IMR-90 (cell line): ENCODE measurements around the gene SPATS2L. TPM values are rescaled to one million over a fixed set of nuclear protein-coding genes. Genes with fewer than 3 reads are reported as not detected.

Experiments
- ATAC-seq: fragments of 200-7000 bp; cut with Tn5 transposase; 2 replicates; pipeline ENCODE4 v1.9.1; 2020; ENCODE audit warnings: low read depth, mild to moderate bottlenecking, moderate library complexity
- BruUV-seq: library from RNA; stranded (reverse); fragments of 400-500 nt; replicated peaks from 2 replicates; lab custom pipeline; 2021; lab: Mats Ljungman, UMichigan
- CTCF ChIA-PET: fragments of 300-600 bp; formaldehyde crosslinking; extraction: SDS; loops from one replicate; lab custom pipeline; 2021; ENCODE audit warnings: antibody characterized with exemption; lab: Yijun Ruan, JAX
- POLR2A ChIA-PET: fragments of 300-600 bp; sonication (Branson Sonifier 250); formaldehyde crosslinking; loops from one replicate; lab custom pipeline; 2022; ENCODE audit warnings: antibody characterized with exemption; ENCODE audit not compliant: unreplicated experiment; lab: Charles Lee
- DNase-seq: peaks from one replicate; pipeline ENCODE4 v3.0.0; 2013
- H2AFZ ChIP-seq: replicated peaks from 2 replicates; pipeline ENCODE3; 2013; ENCODE audit warnings: low read length, mild to moderate bottlenecking; ENCODE audit not compliant: poor library complexity
- H2AK5ac ChIP-seq: 2 replicates; pipeline ENCODE4 v1.6.1; 2013; ENCODE audit warnings: low read depth, low read length, inconsistent platforms
- H2AK9ac ChIP-seq: replicated peaks from 2 replicates; pipeline ENCODE3; 2013; ENCODE audit warnings: mild to moderate bottlenecking, low read depth, low read length, moderate library complexity; ENCODE audit not compliant: poor library complexity
- H2BK120ac ChIP-seq: 2 replicates; pipeline ENCODE4 v1.6.1; 2013; ENCODE audit warnings: low read depth, low read length, inconsistent platforms
- H2BK15ac ChIP-seq: 3 replicates; pipeline ENCODE4 v1.6.1; 2013; ENCODE audit warnings: low read depth, low read length, inconsistent platforms
- H2BK20ac ChIP-seq: 2 replicates; pipeline ENCODE4 v1.6.1; 2013; ENCODE audit warnings: low read depth, mild to moderate bottlenecking, inconsistent platforms, low read length, moderate library complexity
- H2BK5ac ChIP-seq: 2 replicates; pipeline ENCODE4 v1.6.1; 2013; ENCODE audit warnings: mild to moderate bottlenecking, low read depth, low read length, inconsistent platforms; ENCODE audit not compliant: poor library complexity, severe bottlenecking
- H3K14ac ChIP-seq: replicated peaks from 2 replicates; pipeline ENCODE4 v1.6.1; 2013; ENCODE audit warnings: low read depth, low read length, inconsistent platforms
- H3K18ac ChIP-seq: 2 replicates; pipeline ENCODE4 v1.6.1; 2013; ENCODE audit warnings: low read depth, low read length, control low read depth
- H3K23ac ChIP-seq: 2 replicates; pipeline ENCODE4 v1.6.1; 2013; ENCODE audit warnings: low read depth, low read length, inconsistent platforms
- H3K27ac ChIP-seq: 2 replicates; pipeline ENCODE4 v1.5.1; 2013; ENCODE audit warnings: mild to moderate bottlenecking, control low read depth, low read length; ENCODE audit not compliant: insufficient read depth
- H3K27me3 ChIP-seq: 2 replicates; pipeline ENCODE4 v1.6.1; 2013; ENCODE audit warnings: low read length; ENCODE audit not compliant: control insufficient read depth, insufficient read depth
- H3K36me3 ChIP-seq: 2 replicates; pipeline ENCODE4 v1.6.1; 2013; ENCODE audit warnings: low read length, mixed read lengths; ENCODE audit not compliant: control insufficient read depth, insufficient read depth
- H3K4ac ChIP-seq: 2 replicates; pipeline ENCODE4 v1.6.1; 2013; ENCODE audit warnings: low read depth, low read length, inconsistent platforms
- H3K4me1 ChIP-seq: 2 replicates; pipeline ENCODE4 v1.6.1; 2013; ENCODE audit warnings: low read length, mixed read lengths; ENCODE audit not compliant: control insufficient read depth, insufficient read depth
- H3K4me2 ChIP-seq: 2 replicates; pipeline ENCODE4 v1.6.1; 2013; ENCODE audit warnings: low read depth, mild to moderate bottlenecking, control low read depth, low read length, moderate library complexity
- H3K4me3 ChIP-seq: 2 replicates; pipeline ENCODE4 v1.5.1; 2013; ENCODE audit warnings: low read depth, mild to moderate bottlenecking, control low read depth, low read length, moderate library complexity; ENCODE audit not compliant: insufficient read depth
- H3K56ac ChIP-seq: 2 replicates; pipeline ENCODE4 v1.6.1; 2013; ENCODE audit warnings: low read length, inconsistent platforms; ENCODE audit not compliant: insufficient read depth; ENCODE audit errors: extremely low read depth
- H3K79me1 ChIP-seq, 2 experiments: 2 replicates each; pipeline ENCODE4 v1.6.1; 2013; ENCODE audit warnings: low read length in 2 of 2, inconsistent platforms in 1 of 2, low read depth in 1 of 2
- H3K9ac ChIP-seq: 2 replicates; pipeline ENCODE4 v1.6.1; 2013; ENCODE audit warnings: low read depth, low read length, control low read depth
- H3K9me1 ChIP-seq: 2 replicates; pipeline ENCODE4 v1.6.1; 2013; ENCODE audit warnings: low read length, inconsistent platforms; ENCODE audit not compliant: insufficient read depth
- H3K9me3 ChIP-seq: 2 replicates; pipeline ENCODE4 v1.6.1; 2013; ENCODE audit warnings: low read length; ENCODE audit not compliant: control insufficient read depth, insufficient read depth
- H4K20me1 ChIP-seq: 2 replicates; pipeline ENCODE4 v1.6.1; 2013; ENCODE audit warnings: low read length, inconsistent platforms; ENCODE audit not compliant: insufficient read depth
- H4K5ac ChIP-seq: 2 replicates; pipeline ENCODE4 v1.6.1; 2013; ENCODE audit warnings: mild to moderate bottlenecking, low read depth, low read length, control low read depth
- H4K8ac ChIP-seq, 2 experiments: 2 replicates each; pipeline ENCODE4 v1.6.1; 2013; ENCODE audit warnings: low read depth in 2 of 2, low read length in 2 of 2, control low read depth in 1 of 2, inconsistent platforms in 1 of 2
- H4K91ac ChIP-seq: 2 replicates; pipeline ENCODE4 v1.6.1; 2013; ENCODE audit warnings: low read depth, low read length, inconsistent platforms; ENCODE audit not compliant: insufficient read depth
- ELK1 ChIP-seq: fragments of 150-350 bp; IDR thresholded peaks from 2 replicates; pipeline ENCODE4 v1.6.1; 2016; ENCODE audit warnings: low read depth, mild to moderate bottlenecking, low read length, moderate library complexity, borderline replicate concordance
- USF2 ChIP-seq: fragments of 150-350 bp; IDR thresholded peaks from 2 replicates; pipeline ENCODE4 v1.6.1; 2017; ENCODE audit warnings: mild to moderate bottlenecking, antibody characterized with exemption, low read length, low read depth
- WGBS, 2 experiments: methylation state at CpG; one replicate each; pipeline versions ENCODE4 v1.1.5 to v1.1.7; 2013; ENCODE audit warnings: missing lambda C conversion rate in 2 of 2; ENCODE audit not compliant: insufficient read length in 1 of 2; ENCODE audit errors: extremely low coverage in 2 of 2; 5-methylcytosine and 5-hydroxymethylcytosine counted together
- dilution Hi-C: fragments of 300-500 bp; cut with HindIII; formaldehyde crosslinking; loops from one replicate; pipeline ENCODE4 v1.14.3; 2018; ENCODE audit warnings: low sequenced_read_pairs; ENCODE audit not compliant: unreplicated experiment
- in situ Hi-C: fragments of 300-500 bp; cut with MboI; formaldehyde crosslinking; loops from 3 replicates; pipeline ENCODE4 v1.14.3; 2019; ENCODE audit warnings: low sequenced_read_pairs, inconsistent platforms, mixed read lengths
- intact Hi-C: fragments of 100-400 bp; cut with micrococcal nuclease; formaldehyde crosslinking; loops from 2 replicates; pipeline ENCODE4 v1.10.0; 2022
- polyA plus RNA-seq, 3 experiments: library from polyadenylated mRNA; depleted of rRNA; stranded (reverse); fragments of >200 nt; gene quantifications; 2 replicates each; pipeline ENCODE4 v1.2.3, GENCODE V29; 2012; ENCODE audit warnings: low replicate concordance in 1 of 3
- total RNA-seq: library from RNA; depleted of rRNA; stranded (reverse); fragments of >200 nt; gene quantifications from 2 replicates; pipeline ENCODE4 v1.2.3, GENCODE V29; 2012

Gene SPATS2L
- total and polyA plus RNA-seq, 2 of the 4 experiments (the other 2 are of a cell fraction): 118 to 155 TPM

- no peak overlapping the region for H2AFZ ChIP-seq
- ChIA-PET CTCF (no interaction called here), POLR2A (no interaction called here)
- no CpG with 5 or more reads among the region's 1 CpG for WGBS, 2 experiments
- H3K9ac ChIP-seq: no peak overlapping the region
- H3K4me3 ChIP-seq: no peak overlapping the region
- H4K8ac ChIP-seq: no peak overlapping the region
- no peak overlapping the region for H2AK5ac ChIP-seq
- H2BK120ac ChIP-seq: no peak overlapping the region
- no peak overlapping the region for H2AK9ac ChIP-seq
- H3K4me2 ChIP-seq: no peak overlapping the region
- intact Hi-C loops (no loop called here), in situ Hi-C loops (no loop called here), dilution Hi-C loops (no loop called here)
- no peak overlapping the region for H2BK15ac ChIP-seq
- no peak overlapping the region for H3K56ac ChIP-seq
- H3K27me3 ChIP-seq: no peaks in the 10 kb centered on the region
- peaks cover 0 to 3% of the 10 kb centered on the region in 2 experiments; a peak in 1 of 4 replicates for H3K79me1 ChIP-seq
- H3K9me3 ChIP-seq: no peaks in the 10 kb centered on the region
- no peak overlapping the region for H4K91ac ChIP-seq
- H3K18ac ChIP-seq: no peak overlapping the region
- H3K4me1 ChIP-seq: no peaks in the 10 kb centered on the region
- H3K36me3 ChIP-seq: peaks cover 14% of the 10 kb centered on the region
- no peak overlapping the region for H3K27ac ChIP-seq
- no peak overlapping the region for H2BK5ac ChIP-seq
- no peak overlapping the region for H2BK20ac ChIP-seq
- ATAC-seq (no peak), DNase-seq (no peak)
- H3K4ac ChIP-seq: no peak overlapping the region
- no TSS peak for BruUV-seq
- no peak overlapping the region for H4K5ac ChIP-seq
- H4K20me1 ChIP-seq: no peaks in the 10 kb centered on the region
- peaks cover 4% of the 10 kb centered on the region; the same call in 1 of the 2 replicates for H3K9me1 ChIP-seq
- no peak overlapping the region for H3K14ac ChIP-seq
- H3K23ac ChIP-seq: no peak overlapping the region
- TF ChIP-seq USF2 (no peak), ELK1 (no peak)
These were observed 190.2 kb downstream of the SPATS2L start for GRCh38 chr2:200496696-200497095.
